ENCODE data around the gene RNASE12. TPM values are rescaled to one million over a fixed set of nuclear protein-coding genes. Genes with fewer than 3 reads are reported as not detected.
A peak's percentile ranks its signal among the peaks of the same experiment; 100 is the strongest.
"Not testable (repeated sequence)": the region's sequence is repeated elsewhere in the genome, so short reads cannot be mapped to it uniquely, and the experiment has no call there.

Gene RNASE12
- total RNA-seq, 2 experiments from 2014 or later, result not detected

DNA sequence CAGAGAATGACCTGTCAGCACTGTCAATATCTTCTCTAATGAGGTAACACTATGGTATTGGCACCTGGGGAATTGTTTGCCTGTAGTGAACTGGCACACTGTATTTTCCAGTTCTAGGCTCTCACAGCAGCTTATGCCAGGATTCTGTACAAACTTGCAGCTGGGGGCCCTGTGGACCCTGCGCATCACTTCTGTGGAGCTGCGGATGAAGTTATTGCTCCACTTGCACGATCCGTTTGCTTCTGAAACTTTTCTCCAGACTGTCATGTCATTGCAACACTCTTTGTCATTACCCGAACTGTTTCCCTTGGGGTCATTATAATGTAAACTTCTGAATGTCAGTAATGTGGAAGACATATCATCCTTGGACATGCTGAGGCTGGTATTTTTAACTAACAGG is 7.3 kb downstream of the RNASE12 start:
- ATAC-seq (no peak), DNase-seq (no peak)
- ChIA-PET CTCF (interaction anchor here (1.6 kb wide), 1 partner anchor 11 kb away, joined by 6 read pairs; no protein-coding TSS in a partner anchor), POLR2A (no interaction called here)
- intact Hi-C loops (cut with micrococcal nuclease), result no loop called here
- H3K4me1 Mint-ChIP-seq (ENCODE audit: low read depth), result peaks cover 2% of the 10 kb centered on the region
- no peak overlapping the region for H3K4me3 Mint-ChIP-seq
- no peak for TF ChIP-seq CTCF (IDR thresholded peaks at IDR 0.05)
- H3K27ac Mint-ChIP-seq, result no peak overlapping the region
- no peaks in the 10 kb centered on the region for H3K36me3 Mint-ChIP-seq (ENCODE audit: low read depth)
- H3K9me3 Mint-ChIP-seq, result no peaks in the 10 kb centered on the region
- no peaks in the 10 kb centered on the region for H3K27me3 Mint-ChIP-seq

GRCh38 chr14:20583142-20583541 is 8.0 kb downstream of the RNASE12 start:
- no peak for DNase-seq
- intact Hi-C loops (cut with micrococcal nuclease), result no loop called here
- Mint-ChIP-seq H3K9me3 (no peaks in the 10 kb centered on the region), H3K27ac (no peak overlapping the region), H3K4me1 (ENCODE audit: low read depth) (peaks cover 2% of the 10 kb centered on the region), H3K36me3 (ENCODE audit: low read depth) (no peaks in the 10 kb centered on the region), H3K4me3 (no peak overlapping the region), H3K27me3 (no peaks in the 10 kb centered on the region)
- CTCF ChIA-PET, result interaction anchor here (1.1 to 1.6 kb wide), 2 partner anchors 10 to 12 kb away, joined by 3 to 6 read pairs; no protein-coding TSS in a partner anchor
- POLR2A ChIA-PET, result no interaction called here
- TF ChIP-seq CTCF (IDR thresholded peaks at IDR 0.05), result no peak
- no peak for ATAC-seq

GRCh38 chr14:20580242-20580641 is 10.9 kb downstream of the RNASE12 start:
- H3K4me1 Mint-ChIP-seq (ENCODE audit: low read depth), result no peaks in the 10 kb centered on the region
- no peak overlapping the region for H3K4me3 Mint-ChIP-seq
- ChIA-PET CTCF (no interaction called here), POLR2A (no interaction called here)
- H3K9me3 Mint-ChIP-seq, result no peaks in the 10 kb centered on the region
- no peaks in the 10 kb centered on the region for H3K36me3 Mint-ChIP-seq (ENCODE audit: low read depth)
- no peak for DNase-seq
- no peak for ATAC-seq
- no peak for TF ChIP-seq CTCF (IDR thresholded peaks at IDR 0.05)
- no peak overlapping the region for H3K27ac Mint-ChIP-seq
- no peaks in the 10 kb centered on the region for H3K27me3 Mint-ChIP-seq
- intact Hi-C loops (cut with micrococcal nuclease), result no loop called here

- Mint-ChIP-seq H3K4me1 (ENCODE audit: low read depth) (no peaks in the 10 kb centered on the region), H3K27me3 (no peaks in the 10 kb centered on the region), H3K36me3 (ENCODE audit: low read depth) (no peaks in the 10 kb centered on the region), H3K9me3 (no peaks in the 10 kb centered on the region), H3K4me3 (no peak overlapping the region), H3K27ac (no peak overlapping the region)
- no peak for TF ChIP-seq CTCF (IDR thresholded peaks at IDR 0.05)
- POLR2A ChIA-PET, result no interaction called here
- intact Hi-C loops (cut with micrococcal nuclease), result no loop called here
- DNase-seq, result no peak
- CTCF ChIA-PET, result interaction anchor here (0.9 kb wide), 1 partner anchor 47 kb away, joined by 3 read pairs; no protein-coding TSS in a partner anchor
- ATAC-seq, result no peak
These were observed 12.2 kb downstream of the RNASE12 start for GRCh38 chr14:20578784-20579502.

- H3K4me3 Mint-ChIP-seq, result no peak overlapping the region
- no peak overlapping the region for H3K27ac Mint-ChIP-seq
- H3K36me3 Mint-ChIP-seq (ENCODE audit: low read depth), result no peaks in the 10 kb centered on the region
- H3K27me3 Mint-ChIP-seq, result no peaks in the 10 kb centered on the region
- ChIA-PET CTCF (interaction anchor here (0.9 kb wide), 1 partner anchor 47 kb away, joined by 3 read pairs; no protein-coding TSS in a partner anchor), POLR2A (no interaction called here)
- intact Hi-C loops (cut with micrococcal nuclease), result no loop called here
- no peaks in the 10 kb centered on the region for H3K9me3 Mint-ChIP-seq
- TF ChIP-seq CTCF (IDR thresholded peaks at IDR 0.05), result no peak
- ATAC-seq (no peak), DNase-seq (no peak)
- no peaks in the 10 kb centered on the region for H3K4me1 Mint-ChIP-seq (ENCODE audit: low read depth)
These were observed 12.9 kb downstream of the RNASE12 start for GRCh38 chr14:20578325-20578724.

- CTCF ChIA-PET; H3K36me3 Mint-ChIP-seq (ENCODE audit: low read depth); H3K4me3 Mint-ChIP-seq; POLR2A ChIA-PET; ATAC-seq; H3K27ac Mint-ChIP-seq; H3K9me3 Mint-ChIP-seq; H3K4me1 Mint-ChIP-seq (ENCODE audit: low read depth); DNase-seq; H3K27me3 Mint-ChIP-seq; intact Hi-C loops (cut with micrococcal nuclease): not testable (repeated sequence)
These were observed 18.7 kb downstream of the RNASE12 start for GRCh38 chr14:20572382-20572990.

GRCh38 chr14:20570720-20571119 is 20.5 kb downstream of the RNASE12 start:
- CTCF ChIA-PET; H3K27me3 Mint-ChIP-seq; H3K4me3 Mint-ChIP-seq; H3K9me3 Mint-ChIP-seq; H3K4me1 Mint-ChIP-seq (ENCODE audit: low read depth); intact Hi-C loops (cut with micrococcal nuclease); POLR2A ChIA-PET; H3K27ac Mint-ChIP-seq; H3K36me3 Mint-ChIP-seq (ENCODE audit: low read depth); ATAC-seq: not testable (repeated sequence)
- DNase-seq, result peak; percentile 7

All from activated CD8-positive, alpha-beta T cell treated with anti-CD3 and anti-CD28 coated beads for 36 hours (primary cell).